Endothelial cell of umbilical vein (primary cell): Measurements from ENCODE around the gene PTCH1. TPM values are rescaled to one million over a fixed set of nuclear protein-coding genes. Genes with fewer than 3 reads are reported as not detected.

ENCODE experiments used
- BruUV-seq: library from RNA; stranded (reverse); fragments of 400-500 nt; replicated peaks from 2 replicates; lab custom pipeline; 2021; lab: Mats Ljungman, UMichigan
- CTCF ChIA-PET: fragments of 300-600, 350-600 bp; sonication (Branson Sonifier 250); formaldehyde crosslinking; loops from one replicate; lab custom pipeline; 2021; ENCODE audit warnings: antibody characterized with exemption, inconsistent platforms; lab: Charles Lee
- POLR2A ChIA-PET: fragments of 300-600, 350-600 bp; sonication (Branson Sonifier 250); formaldehyde crosslinking; loops from one replicate; lab custom pipeline; 2021; ENCODE audit warnings: antibody characterized with exemption, inconsistent platforms; lab: Charles Lee
- DNase-seq: peaks from one replicate; pipeline ENCODE4 v3.0.0-alpha.2; 2011; ENCODE audit warnings: low read depth, low spot score
- FAIRE-seq: peaks from 2 replicates; lab custom pipeline; 2011; peaks lifted over from hg19 to GRCh38; lab: Jason Lieb, UNC
- H2AFZ ChIP-seq: 2 replicates; pipeline ENCODE4 v1.6.0; 2012; ENCODE audit warnings: low read depth, low read length, control low read depth, inconsistent platforms
- H3K27ac ChIP-seq: 2 replicates; pipeline ENCODE4 v1.5.1; 2011; ENCODE audit warnings: low read depth, mild to moderate bottlenecking, control low read depth, low read length, moderate library complexity; ENCODE audit not compliant: insufficient read depth
- H3K27me3 ChIP-seq, 2 experiments: 2 replicates each; pipeline versions ENCODE4 v1.6.0 to v1.6.1; 2011; ENCODE audit warnings: low read length in 2 of 2, mixed read lengths in 1 of 2; ENCODE audit not compliant: control insufficient read depth in 2 of 2, insufficient read depth in 2 of 2
- H3K36me3 ChIP-seq, 2 experiments: 2 replicates in 1 of 2; 3 replicates in 1 of 2; pipeline ENCODE4 v1.5.1; 2011; ENCODE audit warnings: low read length in 2 of 2, mild to moderate bottlenecking in 1 of 2, moderate library complexity in 1 of 2; ENCODE audit not compliant: control insufficient read depth in 2 of 2, insufficient read depth in 2 of 2; ENCODE audit errors: extremely low read depth in 1 of 2
- H3K4me1 ChIP-seq: 3 replicates; pipeline ENCODE4 v1.5.1; 2011; ENCODE audit warnings: mild to moderate bottlenecking, low read length; ENCODE audit not compliant: control insufficient read depth, insufficient read depth; ENCODE audit errors: extremely low read depth
- H3K4me2 ChIP-seq: 2 replicates; pipeline ENCODE4 v1.6.1; 2011; ENCODE audit warnings: low read length, control low read depth, mixed read lengths; ENCODE audit not compliant: insufficient read depth
- H3K4me3 ChIP-seq, 3 experiments: fragments of 200-600 bp in 1 of 3; sonication (generic), shearing (Covaris generic) in 1 of 3; replicated peaks in 1 of 3; 2 replicates each; pipeline ENCODE4 v1.5.1; 2011 to 2016; ENCODE audit warnings: control low read depth in 3 of 3, low read length in 3 of 3, mild to moderate bottlenecking in 2 of 3, inconsistent platforms in 1 of 3, low read depth in 1 of 3, moderate library complexity in 1 of 3; ENCODE audit not compliant: insufficient read depth in 1 of 3
- H3K79me2 ChIP-seq: 2 replicates; pipeline ENCODE4 v1.6.0; 2012; ENCODE audit warnings: low read length, inconsistent platforms; ENCODE audit not compliant: control insufficient read depth, insufficient read depth
- H3K9ac ChIP-seq: replicated peaks from 2 replicates; pipeline ENCODE3; 2011; ENCODE audit warnings: low read length, control low read depth; ENCODE audit not compliant: insufficient read depth; ENCODE audit errors: extremely low read depth
- H3K9me1 ChIP-seq: replicated peaks from 3 replicates; pipeline ENCODE4 v1.6.0; 2011; ENCODE audit warnings: mild to moderate bottlenecking, low read length; ENCODE audit not compliant: control insufficient read depth, insufficient read depth; ENCODE audit errors: extremely low read depth
- H3K9me3 ChIP-seq: replicated peaks from 2 replicates; pipeline ENCODE4 v1.5.1; 2012; ENCODE audit warnings: low read length, inconsistent platforms; ENCODE audit not compliant: control insufficient read depth, insufficient read depth
- H4K20me1 ChIP-seq: replicated peaks from 2 replicates; pipeline ENCODE3; 2011; ENCODE audit warnings: mild to moderate bottlenecking, low read length; ENCODE audit not compliant: control insufficient read depth, insufficient read depth; ENCODE audit errors: extremely low read depth
- CTCF ChIP-seq, 2 donors: IDR thresholded peaks; 1 replicate in 1 of 2; 2 replicates in 1 of 2; pipeline ENCODE4 v1.5.1; 2011; ENCODE audit warnings: low read length in 2 of 2, mild to moderate bottlenecking in 2 of 2, moderate library complexity in 2 of 2, control low read depth in 1 of 2, inconsistent platforms in 1 of 2, low read depth in 1 of 2; ENCODE audit not compliant: insufficient read depth in 1 of 2; ENCODE audit errors: extremely low read depth in 1 of 2
- EZH2 ChIP-seq: IDR thresholded peaks from 2 replicates; pipeline ENCODE4 v1.6.1; 2012; ENCODE audit warnings: borderline replicate concordance, low read depth, mild to moderate bottlenecking, moderate library complexity, low read length, inconsistent platforms; ENCODE audit not compliant: severe bottlenecking
- FOS ChIP-seq: IDR thresholded peaks from 2 replicates; pipeline ENCODE4 v1.6.1; 2011; ENCODE audit warnings: mild to moderate bottlenecking, low read length, moderate library complexity, borderline replicate concordance; ENCODE audit not compliant: insufficient read depth
- JUN ChIP-seq: IDR thresholded peaks from 2 replicates; pipeline ENCODE4 v1.6.1; 2011; ENCODE audit warnings: borderline replicate concordance, low read depth; ENCODE audit not compliant: insufficient read length, insufficient read depth
- MAX ChIP-seq: IDR thresholded peaks from 2 replicates; pipeline ENCODE4 v1.6.1; 2011; ENCODE audit not compliant: insufficient read depth, insufficient read length
- MYC ChIP-seq: IDR thresholded peaks from one replicate; pipeline ENCODE4 v1.6.1; 2011; ENCODE audit warnings: mild to moderate bottlenecking, low read depth, low read length
- POLR2A ChIP-seq: IDR thresholded peaks from 2 replicates; pipeline ENCODE4 v1.6.1; 2012; ENCODE audit warnings: low read depth, mild to moderate bottlenecking, control low read depth, low read length
- POLR2AphosphoS5 ChIP-seq: IDR thresholded peaks from 2 replicates; pipeline ENCODE4 v1.6.1; 2012; ENCODE audit warnings: low read depth, mild to moderate bottlenecking, control low read depth, low read length, moderate library complexity; ENCODE audit not compliant: insufficient read depth
- dilution Hi-C: fragments of 300-500 bp; cut with MboI; formaldehyde crosslinking; loops from one replicate; pipeline ENCODE4 v1.15.0; 2019; ENCODE audit warnings: low sequenced_read_pairs; ENCODE audit not compliant: extremely low pct_ligation_motif_present
- intact Hi-C: fragments of 100-400 bp; cut with micrococcal nuclease; formaldehyde crosslinking; loops from one replicate; pipeline ENCODE4 v1.10.0; 2022
- polyA plus RNA-seq, 4 experiments: library from polyadenylated mRNA; depleted of rRNA in 3 of 4; stranded (reverse) in 3 of 4; unstranded in 1 of 4; fragments of >200 nt; gene quantifications; 2 replicates each; pipeline versions ENCODE4 v1.2.1 to v1.2.3, GENCODE V29; 2011 to 2012; ENCODE audit warnings: missing spikeins in 1 of 4
- total RNA-seq: library from RNA; stranded (reverse); gene quantifications from 2 replicates; pipeline ENCODE4 v1.2.3, GENCODE V29; 2021

Gene PTCH1
- total and polyA plus RNA-seq, 2 donors (not counting 3 experiments of a cell fraction or from before 2014, with no cell fraction given) = 3.9 to 12.1 TPM

- ChIA-PET CTCF (no interaction called here), POLR2A (no interaction called here)
- H3K27me3 ChIP-seq = peaks cover 4 to 9% of the 10 kb centered on the region in 2 experiments
- no peaks in the 10 kb centered on the region for H3K36me3 ChIP-seq
- H3K79me2 ChIP-seq = no peaks in the 10 kb centered on the region
- no peak overlapping the region for H2AFZ ChIP-seq
- H3K4me2 ChIP-seq = no peak overlapping the region
- no peaks in the 10 kb centered on the region for H3K4me1 ChIP-seq
- H4K20me1 ChIP-seq = no peaks in the 10 kb centered on the region
- H3K9me1 ChIP-seq = no peaks in the 10 kb centered on the region
- H3K9me3 ChIP-seq = no peaks in the 10 kb centered on the region
- no peak overlapping the region for H3K4me3 ChIP-seq
- no peak for DNase-seq
- FAIRE-seq = no peak
- H3K9ac ChIP-seq = no peak overlapping the region
- intact Hi-C loops (no loop called here), dilution Hi-C loops (no loop called here)
- no peak overlapping the region for H3K27ac ChIP-seq
- no TSS peak for BruUV-seq
- TF ChIP-seq MAX (no peak), JUN (no peak), POLR2A (no peak), CTCF (IDR thresholded peaks at IDR 0.05; ENCODE audit: extremely low read depth in 1 of 2, insufficient read depth in 1 of 2, low read depth in 1 of 2, low read length in 2 of 2) (no peak), FOS (no peak), MYC (no peak), POLR2AphosphoS5 (no peak), EZH2 (no peak)
Observed at GRCh38 chr9:95522871-95523370, 6.2 kb upstream of the PTCH1 start.
